GM19468 (cell line): ENCODE results near the gene CMKLR1.

Source experiments
- ATAC-seq: cut with Tn5 transposase; IDR thresholded peaks from one replicate; pipeline ENCODE4 v1.9.1; 2021; ENCODE audit warnings: mild to moderate bottlenecking, moderate library complexity, moderate number of reproducible peaks; ENCODE audit not compliant: unreplicated experiment; ENCODE audit errors: extremely low read depth

Gene CMKLR1

GRCh38 chr12:108363565-108363964 lies 24.5 kb upstream of the CMKLR1 start:
- ATAC-seq: no peak

DNA sequence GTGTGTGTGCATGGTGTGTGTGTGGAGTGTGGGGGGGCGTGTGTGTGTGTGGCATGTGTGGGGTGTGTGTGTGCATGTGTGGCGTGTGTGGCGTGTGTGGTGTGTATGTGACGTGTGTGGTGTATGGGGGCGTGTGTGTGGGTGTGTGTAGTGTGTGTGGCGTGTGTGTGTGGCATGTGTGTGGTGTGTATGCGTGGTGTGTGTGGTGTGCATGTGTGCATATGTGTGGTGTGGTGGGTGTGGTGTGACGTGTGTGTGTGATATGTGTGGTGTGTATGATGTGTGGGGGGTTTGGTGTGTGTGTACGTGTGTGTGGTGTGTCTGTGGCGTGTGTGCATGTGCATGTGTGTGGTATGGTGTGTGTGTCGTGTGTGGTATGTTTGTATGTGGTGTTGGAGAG lies 24.1 kb upstream of the CMKLR1 start:
- no peak for ATAC-seq

DNA sequence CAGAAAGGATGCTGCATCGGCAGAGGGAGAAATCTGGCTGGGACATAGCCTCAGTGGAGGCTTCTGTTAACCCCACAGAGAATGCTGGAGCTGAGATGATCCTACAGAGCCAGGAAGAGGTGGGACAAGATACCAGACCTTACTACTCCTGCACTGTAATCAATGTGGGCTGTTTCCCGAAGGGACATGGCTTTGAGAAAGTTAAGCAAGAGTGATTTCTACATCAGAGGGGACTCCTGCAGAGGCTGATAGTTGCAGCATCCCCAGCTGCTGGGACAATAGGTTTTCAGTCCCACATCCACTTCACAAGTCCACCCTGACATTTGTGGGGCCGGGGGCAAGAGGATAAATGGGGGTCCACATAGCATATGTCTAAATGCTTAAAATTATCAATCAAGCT lies 22.5 kb upstream of the CMKLR1 start:
- ATAC-seq: no peak

- ATAC-seq: no peak
Observed at GRCh38 chr12:108360487-108360886, 21.4 kb upstream of the CMKLR1 start.

- ATAC-seq: no peak
Observed at GRCh38 chr12:108360057-108360456, 20.9 kb upstream of the CMKLR1 start.

DNA sequence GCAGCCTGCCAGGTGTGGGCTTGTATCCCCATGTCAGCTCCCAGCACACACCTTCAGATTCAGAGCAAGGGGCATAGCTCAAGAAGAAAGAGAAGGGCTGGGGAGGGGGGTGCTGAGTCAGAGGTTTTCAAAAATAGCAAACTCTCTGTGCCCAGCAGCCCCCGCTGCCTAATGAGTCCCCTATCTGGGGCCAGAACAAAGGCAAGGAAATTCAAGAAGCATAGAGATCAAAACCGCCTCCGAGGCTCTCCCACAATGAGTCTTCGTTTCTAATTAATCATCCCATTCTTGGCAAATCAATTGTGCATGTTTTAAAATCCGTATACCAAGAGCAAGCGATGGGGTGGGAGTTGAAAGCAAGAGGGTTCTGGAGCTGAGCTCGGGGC lies 19.5 kb upstream of the CMKLR1 start:
- no peak for ATAC-seq

DNA sequence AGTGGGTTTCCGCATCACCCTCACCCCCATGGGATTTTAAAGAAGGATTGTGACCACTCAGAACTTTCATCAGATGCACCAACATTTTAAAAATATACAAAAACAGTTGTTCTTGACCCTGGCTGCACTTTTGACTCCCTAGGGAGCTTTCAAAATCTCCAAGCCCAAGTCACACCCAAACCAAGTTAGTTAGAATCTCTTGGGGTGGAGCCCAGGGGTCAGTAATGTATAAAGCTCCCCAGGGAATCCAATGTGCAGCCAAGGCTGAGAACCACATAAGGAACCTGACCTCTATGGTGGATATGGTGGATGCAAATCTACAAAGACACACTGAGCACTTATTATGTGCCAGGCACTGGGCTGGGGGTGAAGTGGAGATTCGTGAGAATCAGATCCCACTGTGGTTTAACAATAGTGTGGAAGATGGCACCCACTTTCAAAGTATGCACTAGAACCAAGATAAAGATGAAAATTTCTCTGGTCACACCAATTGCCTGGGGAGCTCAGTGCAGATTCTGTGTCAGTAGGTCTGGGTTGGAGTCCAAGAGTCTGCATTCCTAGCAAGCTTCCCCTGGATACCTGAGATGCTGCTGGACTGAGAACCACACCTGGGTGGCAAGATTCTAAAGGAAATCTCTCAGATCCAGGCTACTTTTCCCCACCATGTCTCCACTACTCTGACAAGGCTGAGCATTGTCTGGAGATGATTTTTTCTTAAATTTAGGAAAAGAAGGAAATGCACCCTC lies 18.9 kb upstream of the CMKLR1 start:
- no peak for ATAC-seq

GRCh38 chr12:108356835-108357806 lies 18.0 kb upstream of the CMKLR1 start:
- ATAC-seq: no peak

DNA sequence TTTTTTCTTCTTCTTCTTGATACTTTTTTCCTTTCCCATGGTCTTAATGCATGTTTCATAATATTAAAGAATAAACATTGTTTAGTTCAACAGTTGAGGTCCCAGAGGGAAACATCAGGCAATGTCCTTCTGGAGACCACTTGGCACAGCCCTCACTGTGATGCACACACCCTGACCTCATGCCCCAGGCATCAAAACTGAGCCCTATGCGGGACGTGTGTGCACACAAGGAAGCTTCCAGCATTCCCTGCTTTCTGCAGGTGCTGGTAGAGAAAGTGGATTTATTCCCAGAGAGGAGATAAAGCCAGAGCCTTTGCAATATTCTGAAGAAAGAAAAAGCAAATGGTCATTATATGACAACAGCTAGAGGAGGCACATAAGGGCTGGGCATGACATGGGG lies 16.0 kb upstream of the CMKLR1 start:
- no peak for ATAC-seq

- no peak for ATAC-seq
Observed at GRCh38 chr12:108352591-108352990, 13.5 kb upstream of the CMKLR1 start.

- ATAC-seq: no peak
Observed at GRCh38 chr12:108350511-108350910, 11.4 kb upstream of the CMKLR1 start.

GRCh38 chr12:108349278-108349688 lies 10.2 kb upstream of the CMKLR1 start:
- no peak for ATAC-seq

DNA sequence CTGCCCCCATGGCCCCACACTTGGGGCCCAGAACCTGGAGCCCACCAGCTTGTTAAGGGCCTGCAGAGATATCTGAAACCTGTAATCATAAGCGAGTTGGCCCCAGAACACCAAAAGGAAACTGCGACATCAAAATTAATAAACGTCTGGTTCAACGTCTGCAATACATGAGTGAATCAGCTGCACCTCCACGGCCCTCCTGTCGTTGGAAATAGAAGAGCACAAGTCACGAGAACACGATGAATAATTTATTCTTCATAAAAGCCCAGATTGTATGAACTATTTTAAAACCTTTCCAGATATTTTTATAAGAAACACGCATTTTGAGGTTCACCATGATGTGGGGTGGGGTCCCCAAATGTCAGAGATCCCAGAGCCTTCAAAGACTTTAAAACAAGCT lies 9.7 kb upstream of the CMKLR1 start:
- ATAC-seq: no peak

- ATAC-seq: no peak
Observed at GRCh38 chr12:108346727-108347710, 7.9 kb upstream of the CMKLR1 start.

DNA sequence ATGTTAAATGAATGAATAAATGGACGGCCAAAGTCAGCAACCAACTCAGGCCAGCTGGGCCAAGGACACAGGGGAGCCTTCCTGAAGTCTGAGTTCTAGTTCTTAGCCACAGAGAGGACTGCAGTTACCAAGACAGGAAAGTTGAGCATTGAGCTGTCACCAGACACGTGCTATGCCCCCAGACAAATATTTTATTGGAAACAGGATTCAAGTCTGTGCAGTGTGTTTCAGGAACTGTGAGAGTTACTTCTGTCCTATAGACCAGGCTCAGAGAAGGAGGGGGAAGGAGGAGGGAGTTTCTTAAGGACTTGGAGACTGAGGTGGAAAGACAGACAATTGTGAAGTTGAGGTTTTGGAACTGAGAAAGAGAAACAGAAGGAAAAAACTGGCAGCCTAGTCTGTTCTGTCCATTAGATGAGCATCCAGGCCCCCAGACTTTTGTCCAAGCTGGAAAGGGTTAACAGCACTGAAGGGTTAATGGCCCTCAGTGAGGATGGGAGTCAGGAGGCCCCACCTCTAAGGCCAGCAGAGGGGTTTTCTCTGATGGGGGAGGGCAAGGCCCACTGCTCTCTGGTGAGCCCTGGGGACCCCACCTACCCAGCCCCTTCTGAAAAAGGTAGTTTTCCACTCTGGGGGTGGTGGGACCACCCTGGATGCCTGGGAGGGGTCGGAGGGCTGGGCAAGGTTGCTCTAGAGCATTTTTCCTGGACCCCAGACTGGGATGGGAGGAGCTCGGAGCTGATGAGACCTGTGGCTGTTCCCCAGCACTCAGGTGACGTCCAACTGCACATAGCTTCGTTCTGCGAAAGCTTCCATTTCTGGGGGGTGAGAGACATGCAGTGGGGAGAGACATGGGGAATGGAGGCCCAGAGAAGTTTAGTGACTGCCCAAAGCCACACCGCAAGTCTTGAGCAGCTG lies 6.9 kb upstream of the CMKLR1 start:
- no peak for ATAC-seq

DNA sequence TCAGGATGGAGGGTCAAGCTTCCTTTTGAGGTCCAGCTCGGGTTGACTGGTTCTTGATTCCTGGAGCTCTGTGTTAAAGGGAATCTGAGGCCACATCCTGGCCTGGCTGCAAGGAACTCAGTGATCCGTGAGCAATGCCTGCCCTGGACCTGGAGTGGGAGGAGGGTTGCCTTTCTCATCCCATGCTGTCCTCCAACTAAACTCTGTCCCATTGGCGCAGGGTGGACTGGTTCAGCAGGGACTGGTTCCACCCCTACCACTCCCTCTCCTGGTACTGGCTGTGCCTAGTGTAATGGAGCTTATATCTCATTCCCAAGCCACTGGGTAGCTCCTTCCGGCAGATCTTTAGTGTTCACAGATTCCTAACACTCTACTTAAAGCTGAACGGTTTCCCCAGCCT lies 3.9 kb upstream of the CMKLR1 start:
- ATAC-seq: no peak

DNA sequence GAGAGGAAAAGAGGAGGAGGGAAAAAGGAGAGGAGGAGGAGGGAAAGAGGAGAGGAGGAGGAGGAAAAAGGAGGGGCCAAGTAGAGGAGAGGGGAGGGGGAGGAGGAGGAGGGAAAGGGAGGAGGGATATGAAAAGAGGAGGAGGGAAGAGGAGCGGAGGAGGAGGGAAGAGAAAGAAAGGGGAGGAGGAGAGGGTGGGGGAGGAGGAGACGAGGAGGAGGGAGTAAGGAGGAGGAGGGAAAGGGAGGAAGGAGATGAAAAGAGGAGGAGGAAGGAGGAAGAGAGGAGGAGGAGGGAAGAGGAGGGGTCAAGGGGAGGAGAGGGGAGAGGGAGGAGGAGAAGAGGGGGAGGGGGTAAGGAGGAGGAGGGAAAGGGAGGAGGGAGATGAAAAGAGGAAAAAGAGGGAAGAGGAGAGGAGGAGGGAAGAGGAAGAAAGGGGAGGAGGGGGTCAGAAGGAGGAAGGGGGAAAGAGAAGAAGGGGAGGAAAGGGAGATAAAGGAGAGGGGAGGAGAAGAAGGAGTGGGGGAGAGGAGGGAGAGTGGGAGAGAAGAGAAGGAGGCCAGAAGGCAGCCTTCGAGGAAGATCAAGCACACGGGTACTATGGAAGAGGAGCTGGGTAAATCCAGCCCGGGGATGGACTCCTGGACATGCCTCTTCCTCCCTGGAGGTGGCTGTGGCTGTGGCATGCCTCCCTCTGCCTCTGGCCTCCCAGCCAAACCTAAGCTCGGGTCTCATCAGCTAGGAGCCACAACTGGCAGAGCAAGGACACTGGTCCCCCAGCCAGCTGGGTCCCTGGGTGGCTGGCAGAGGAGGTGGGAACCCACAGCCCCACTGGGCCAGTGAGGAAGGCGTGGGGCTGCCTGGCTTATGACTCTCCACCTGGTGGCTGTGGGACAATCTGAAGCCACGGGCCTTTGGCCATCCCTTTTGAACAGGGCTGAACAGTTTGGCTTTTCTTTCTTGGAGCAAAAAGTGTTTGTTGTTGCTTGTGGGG lies 3.0 kb upstream of the CMKLR1 start:
- no peak for ATAC-seq

GRCh38 chr12:108341356-108341755 lies 2.2 kb upstream of the CMKLR1 start:
- ATAC-seq: no peak
